Large intestine (tissue), 3 donors: ENCODE measurements around the gene LRRC70. TPM values are rescaled to one million over a fixed set of nuclear protein-coding genes. Genes with fewer than 3 reads are reported as not detected.

Experiments
- DNase-seq, 2 donors: peaks; one replicate each; pipeline versions ENCODE4 v3.0.0 to v3.0.0-alpha.2; 2013
- H3K27ac ChIP-seq: one replicate; pipeline ENCODE4 v1.5.1; 2013; ENCODE audit warnings: low read length
- H3K27me3 ChIP-seq: 2 replicates; pipeline ENCODE4 v1.6.1; 2013; ENCODE audit warnings: low read length; ENCODE audit not compliant: control insufficient read depth, insufficient read depth
- H3K36me3 ChIP-seq: 2 replicates; pipeline ENCODE4 v1.6.1; 2013; ENCODE audit warnings: low read length; ENCODE audit not compliant: control insufficient read depth, insufficient read depth
- H3K4me1 ChIP-seq: one replicate; pipeline ENCODE4 v1.6.1; 2013; ENCODE audit warnings: low read length; ENCODE audit not compliant: control insufficient read depth, insufficient read depth
- H3K4me3 ChIP-seq: one replicate; pipeline ENCODE4 v1.5.1; 2013; ENCODE audit warnings: low read length
- H3K9me3 ChIP-seq: one replicate; pipeline ENCODE4 v1.6.1; 2013; ENCODE audit warnings: mild to moderate bottlenecking, low read depth, low read length, moderate library complexity; ENCODE audit not compliant: control insufficient read depth
- WGBS: methylation state at CpG from one replicate; pipeline ENCODE4 v1.1.5; 2013; ENCODE audit warnings: low lambda C conversion rate; ENCODE audit not compliant: insufficient coverage; 5-methylcytosine and 5-hydroxymethylcytosine counted together
- polyA plus RNA-seq: library from polyadenylated mRNA; unstranded; fragments of 120-200 nt; gene quantifications from one replicate; pipeline ENCODE4 v1.2.1, GENCODE V29; 2013

Gene LRRC70
- polyA plus RNA-seq, 1 donor, result 4.2 TPM

DNA sequence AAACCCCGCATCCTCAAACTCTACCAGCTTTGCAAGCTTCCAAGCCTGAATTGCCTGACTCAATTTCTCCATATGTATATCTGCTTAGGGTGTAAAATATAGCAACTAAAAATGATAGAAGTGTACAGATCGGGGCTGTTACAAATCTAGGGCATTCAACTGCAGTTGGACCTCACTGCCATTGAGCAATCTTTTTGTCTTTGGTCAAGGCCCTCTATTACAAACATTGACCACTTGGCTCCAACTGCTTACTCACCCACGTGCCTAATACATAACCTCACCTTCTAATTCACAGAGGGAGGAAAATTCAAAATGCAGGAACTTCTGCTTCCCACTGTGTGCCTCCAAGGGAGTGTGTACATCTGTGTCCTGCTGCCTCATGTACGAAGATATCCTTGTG lies 10.0 kb downstream of the LRRC70 start:
- Histone ChIP-seq H3K27me3 (no peaks in the 10 kb centered on the region), H3K27ac (no peak overlapping the region), H3K9me3 (no peaks in the 10 kb centered on the region), H3K36me3 (peaks cover 8% of the 10 kb centered on the region), H3K4me3 (no peak overlapping the region), H3K4me1 (no peaks in the 10 kb centered on the region)
- no peak for DNase-seq
- WGBS, result 100% methylated on average over 1 of the region's 4 CpGs

- Histone ChIP-seq H3K9me3 (no peaks in the 10 kb centered on the region), H3K4me3 (no peak overlapping the region), H3K36me3 (peaks cover 8% of the 10 kb centered on the region), H3K27ac (no peak overlapping the region), H3K27me3 (no peaks in the 10 kb centered on the region), H3K4me1 (no peaks in the 10 kb centered on the region)
- WGBS, result 100% methylated on average over 1 of the region's 2 CpGs
- no peak for DNase-seq
These were observed 10.9 kb downstream of the LRRC70 start for GRCh38 chr5:62589504-62589903.

DNA sequence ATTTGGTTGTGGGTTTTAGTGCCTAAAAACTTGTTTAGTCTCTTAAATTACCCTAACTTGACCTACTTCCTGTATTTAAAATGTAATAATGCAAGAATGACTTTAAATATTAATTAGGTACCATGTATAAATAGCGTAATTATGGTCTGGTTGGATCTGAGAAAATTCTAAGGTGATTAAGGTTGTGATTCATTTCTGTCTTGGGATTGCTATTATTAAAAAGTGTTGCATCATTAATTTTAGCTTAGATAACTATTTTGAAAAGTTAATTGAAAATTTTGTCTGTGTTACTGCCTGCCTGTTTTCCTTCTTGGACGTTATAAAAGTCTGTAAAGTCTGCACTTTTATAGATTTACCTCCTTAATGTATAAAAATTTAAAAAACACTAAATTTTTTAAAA lies 11.8 kb downstream of the LRRC70 start:
- WGBS, result 95% methylated on average over 2 of the region's 2 CpGs
- no peaks in the 10 kb centered on the region for H3K27me3 ChIP-seq
- no peak overlapping the region for H3K27ac ChIP-seq
- H3K4me3 ChIP-seq, result no peak overlapping the region
- no peak for DNase-seq
- no peaks in the 10 kb centered on the region for H3K9me3 ChIP-seq
- H3K36me3 ChIP-seq, result peaks cover 11% of the 10 kb centered on the region
- H3K4me1 ChIP-seq, result no peaks in the 10 kb centered on the region

DNA sequence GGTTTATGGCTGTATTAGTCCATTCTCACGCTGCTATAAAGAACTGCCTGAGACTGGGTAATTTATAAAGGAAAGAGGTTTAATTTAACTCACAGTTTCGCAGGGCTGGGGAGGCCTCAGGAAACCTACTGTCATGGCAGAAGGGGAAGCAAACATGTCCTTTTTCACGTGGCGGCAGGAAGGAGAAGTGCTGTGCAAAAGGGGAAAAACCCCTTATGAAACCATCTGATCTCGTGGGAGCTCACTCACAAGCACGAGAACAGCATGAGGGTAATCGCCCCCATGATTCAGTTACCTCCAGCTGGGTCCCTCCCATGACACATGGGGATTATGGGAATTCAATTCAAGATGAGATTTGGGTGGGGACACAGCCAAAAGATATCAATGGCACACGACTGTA lies 13.9 kb downstream of the LRRC70 start:
- no peaks in the 10 kb centered on the region for H3K27me3 ChIP-seq
- peaks cover 11% of the 10 kb centered on the region for H3K36me3 ChIP-seq
- no peak overlapping the region for H3K4me3 ChIP-seq
- no peaks in the 10 kb centered on the region for H3K9me3 ChIP-seq
- H3K4me1 ChIP-seq, result no peaks in the 10 kb centered on the region
- H3K27ac ChIP-seq, result no peak overlapping the region
- 100% methylated on average over 1 of the region's 8 CpGs for WGBS
- no peak for DNase-seq

DNA sequence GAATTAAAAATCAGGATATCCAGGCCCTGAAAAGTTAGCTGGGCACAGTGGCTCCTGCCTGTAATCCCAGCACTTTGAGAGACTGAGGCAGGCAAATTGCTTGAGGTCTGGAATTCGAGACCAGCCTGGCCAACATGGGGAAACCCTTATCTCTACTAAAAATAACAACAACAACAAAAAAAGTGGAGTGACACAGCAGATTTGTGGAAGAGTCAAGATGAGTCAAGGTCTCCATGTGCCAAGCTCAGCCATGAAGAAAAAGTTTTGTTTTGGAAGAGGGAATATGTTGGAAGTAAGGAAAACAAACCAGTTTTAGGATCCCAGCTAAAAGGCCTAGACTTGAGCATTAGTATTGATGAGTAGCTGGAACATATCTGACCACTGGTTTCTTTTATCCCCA lies 14.7 kb downstream of the LRRC70 start:
- no peak for DNase-seq
- Histone ChIP-seq H3K9me3 (no peaks in the 10 kb centered on the region), H3K27ac (no peak overlapping the region), H3K27me3 (no peaks in the 10 kb centered on the region), H3K4me3 (no peak overlapping the region), H3K36me3 (peaks cover 6% of the 10 kb centered on the region), H3K4me1 (no peaks in the 10 kb centered on the region)
- 86% methylated on average over 1 of the region's 1 CpG for WGBS

GRCh38 chr5:62594364-62594984 lies 15.9 kb downstream of the LRRC70 start:
- Histone ChIP-seq H3K4me3 (no peak overlapping the region), H3K9me3 (no peaks in the 10 kb centered on the region), H3K27ac (no peak overlapping the region), H3K36me3 (peaks cover 6% of the 10 kb centered on the region), H3K27me3 (no peaks in the 10 kb centered on the region), H3K4me1 (no peaks in the 10 kb centered on the region)
- WGBS, result no CpG with 5 or more reads among the region's 3 CpGs
- DNase-seq, result no peak

GRCh38 chr5:62596096-62596495 lies 17.5 kb downstream of the LRRC70 start:
- H3K27me3 ChIP-seq, result no peaks in the 10 kb centered on the region
- H3K9me3 ChIP-seq, result no peaks in the 10 kb centered on the region
- WGBS, result 100% methylated on average over 1 of the region's 1 CpG
- no peak overlapping the region for H3K4me3 ChIP-seq
- no peaks in the 10 kb centered on the region for H3K4me1 ChIP-seq
- peaks cover 6% of the 10 kb centered on the region for H3K36me3 ChIP-seq
- no peak overlapping the region for H3K27ac ChIP-seq
- DNase-seq, result no peak

DNA sequence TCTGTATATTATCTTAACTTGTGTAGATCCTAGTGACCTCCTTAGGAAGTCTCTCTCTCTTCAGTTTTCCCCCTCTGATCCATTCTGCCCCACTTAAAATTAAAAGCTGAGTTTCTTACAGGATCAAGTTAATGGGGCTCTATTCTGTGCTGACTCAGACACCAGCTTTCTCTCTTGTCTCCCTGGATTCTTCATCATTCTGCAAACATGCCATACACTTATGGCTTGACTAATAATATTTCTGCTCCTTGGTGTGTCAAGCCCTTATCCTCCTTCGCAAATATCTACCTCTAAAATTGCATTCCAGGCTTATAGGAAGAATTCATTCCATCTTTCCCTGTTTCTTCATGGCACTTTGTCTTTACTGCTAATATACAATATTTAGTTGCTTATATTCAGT lies 18.1 kb downstream of the LRRC70 start:
- WGBS, result 86% methylated on average over 1 of the region's 1 CpG
- Histone ChIP-seq H3K36me3 (peaks cover 6% of the 10 kb centered on the region), H3K4me3 (no peak overlapping the region), H3K9me3 (no peaks in the 10 kb centered on the region), H3K4me1 (no peaks in the 10 kb centered on the region), H3K27me3 (no peaks in the 10 kb centered on the region), H3K27ac (no peak overlapping the region)
- DNase-seq, result no peak

GRCh38 chr5:62597314-62597713 lies 18.7 kb downstream of the LRRC70 start:
- WGBS, result 80% methylated on average over 1 of the region's 2 CpGs
- H3K4me1 ChIP-seq, result no peaks in the 10 kb centered on the region
- H3K27ac ChIP-seq, result no peak overlapping the region
- H3K27me3 ChIP-seq, result no peaks in the 10 kb centered on the region
- peaks cover 6% of the 10 kb centered on the region for H3K36me3 ChIP-seq
- no peak overlapping the region for H3K4me3 ChIP-seq
- no peak for DNase-seq
- no peaks in the 10 kb centered on the region for H3K9me3 ChIP-seq

GRCh38 chr5:62600560-62601252 lies 22.1 kb downstream of the LRRC70 start:
- Histone ChIP-seq H3K4me1 (no peaks in the 10 kb centered on the region), H3K4me3 (no peak overlapping the region), H3K27ac (no peak overlapping the region), H3K9me3 (no peaks in the 10 kb centered on the region), H3K27me3 (no peaks in the 10 kb centered on the region), H3K36me3 (peaks cover 6% of the 10 kb centered on the region)
- DNase-seq, result no peak
- WGBS, result no CpG with 5 or more reads among the region's 3 CpGs

DNA sequence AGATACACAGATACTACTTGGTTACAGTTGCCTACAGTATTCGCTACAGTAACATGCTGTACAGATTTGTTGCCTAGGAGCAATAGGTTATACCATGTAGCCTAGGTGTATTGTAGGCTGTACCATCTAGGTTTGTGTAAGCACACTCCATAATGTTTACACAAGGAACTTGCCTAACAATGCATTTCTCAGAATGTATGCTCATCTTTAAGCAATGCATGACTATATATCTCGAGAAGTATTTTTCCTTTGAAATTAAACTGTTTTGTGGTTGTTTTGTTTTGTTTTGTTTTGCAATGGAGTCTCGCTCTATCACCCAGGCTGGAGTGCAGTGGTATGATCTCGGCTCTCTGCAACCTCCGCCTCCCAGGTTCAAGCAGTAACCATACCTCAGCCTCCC lies 25.3 kb downstream of the LRRC70 start:
- no CpG with 5 or more reads among the region's 5 CpGs for WGBS
- Histone ChIP-seq H3K4me3 (no peak overlapping the region), H3K9me3 (no peaks in the 10 kb centered on the region), H3K4me1 (no peaks in the 10 kb centered on the region), H3K36me3 (peaks cover 7% of the 10 kb centered on the region), H3K27me3 (no peaks in the 10 kb centered on the region), H3K27ac (no peak overlapping the region)
- no peak for DNase-seq
